ENCODE data around the gene TERB1. TPM values are rescaled to one million over a fixed set of nuclear protein-coding genes. Genes with fewer than 3 reads are reported as not detected.

The TERB1 gene
- total and polyA plus RNA-seq, 2 experiments from 2014 or later: not detected

GRCh38 chr16:66712512-66712911 lies 88.9 kb downstream of the TERB1 start:
- in situ Hi-C loops (cut with MboI): no loop called here
- Histone ChIP-seq H2AFZ (no peak overlapping the region), H3K9ac (no peak overlapping the region)

GRCh38 chr16:66711581-66711980 lies 89.8 kb downstream of the TERB1 start:
- no peak for DNase-seq
- Histone ChIP-seq H3K36me3 (ENCODE audit: low read depth) (no peaks in the 10 kb centered on the region), H3K4me3 (no peak overlapping the region), H3K9me2 (ENCODE audit: insufficient read depth) (no peaks in the 10 kb centered on the region), H3K4me2 (ENCODE audit: unreplicated experiment) (no peak overlapping the region), H3K27me3 (replicated peaks; ENCODE audit: insufficient read depth) (no peaks in the 10 kb centered on the region), H3K9ac (no peak overlapping the region), H3K27ac (no peak overlapping the region), H3K4me1 (ENCODE audit: insufficient read depth) (no peaks in the 10 kb centered on the region), H4K20me1 (ENCODE audit: insufficient read depth) (no peaks in the 10 kb centered on the region), H3K9me3 (ENCODE audit: low read depth) (no peaks in the 10 kb centered on the region), H3K79me2 (ENCODE audit: insufficient read depth) (no peaks in the 10 kb centered on the region), H2AFZ (no peak overlapping the region), H3F3A (ENCODE audit: insufficient read depth) (no peaks in the 10 kb centered on the region)
- in situ Hi-C loops (cut with MboI): no loop called here
- TF ChIP-seq EZH2 (IDR thresholded peaks at IDR 0.05; ENCODE audit: insufficient read depth, poor library complexity, severe bottlenecking): no peak
- TF ChIP-seq EZH2phosphoT487 (IDR thresholded peaks at IDR 0.05; ENCODE audit: insufficient read depth, low read depth): no peak

More at GRCh38 chr16:66712512-66712911, 88.9 kb downstream of the TERB1 start:
- Histone ChIP-seq H3K4me3 (no peak overlapping the region), H3K4me1 (ENCODE audit: insufficient read depth) (peaks cover 4% of the 10 kb centered on the region), H3K4me2 (ENCODE audit: unreplicated experiment) (no peak overlapping the region), H3K27me3 (replicated peaks; ENCODE audit: insufficient read depth) (no peaks in the 10 kb centered on the region), H3F3A (ENCODE audit: insufficient read depth) (peaks cover 4% of the 10 kb centered on the region), H3K79me2 (ENCODE audit: insufficient read depth) (no peaks in the 10 kb centered on the region), H3K9me2 (ENCODE audit: insufficient read depth) (no peaks in the 10 kb centered on the region), H3K27ac (no peak overlapping the region), H3K36me3 (ENCODE audit: low read depth) (no peaks in the 10 kb centered on the region), H4K20me1 (ENCODE audit: insufficient read depth) (no peaks in the 10 kb centered on the region), H3K9me3 (ENCODE audit: low read depth) (no peaks in the 10 kb centered on the region)
- no peak for DNase-seq
- TF ChIP-seq EZH2phosphoT487 (IDR thresholded peaks at IDR 0.05; ENCODE audit: insufficient read depth, low read depth) (no peak), EZH2 (IDR thresholded peaks at IDR 0.05; ENCODE audit: insufficient read depth, poor library complexity, severe bottlenecking) (no peak)

DNA sequence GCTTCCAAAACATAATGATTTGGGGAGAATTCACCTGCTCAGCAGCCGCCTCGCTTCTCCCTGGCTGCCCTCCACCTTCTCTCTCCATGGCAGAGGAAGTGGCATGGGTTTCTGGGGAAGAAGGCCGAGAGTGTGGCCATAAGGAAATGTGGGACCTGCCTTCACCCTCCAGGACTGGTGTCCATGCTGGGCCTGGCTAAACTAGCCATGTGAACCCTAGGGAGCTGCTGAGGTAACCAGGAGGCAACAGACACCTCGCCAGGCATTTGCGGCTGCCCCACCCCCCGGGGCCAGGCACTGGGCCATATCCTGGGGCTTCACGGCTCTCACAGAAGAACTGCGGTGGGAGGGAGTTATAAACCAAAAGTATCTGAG lies 94.9 kb downstream of the TERB1 start:
- Histone ChIP-seq H3K9me2 (ENCODE audit: insufficient read depth) (no peaks in the 10 kb centered on the region), H3K9me3 (ENCODE audit: low read depth) (no peaks in the 10 kb centered on the region), H4K20me1 (ENCODE audit: insufficient read depth) (no peaks in the 10 kb centered on the region), H3K4me3 (no peak overlapping the region), H3K4me2 (ENCODE audit: unreplicated experiment) (no peak overlapping the region), H3F3A (ENCODE audit: insufficient read depth) (0 out of 2 replicates have a peak, but pooled peaks cover 7% of the 10 kb centered on the region), H3K4me1 (ENCODE audit: insufficient read depth) (0 out of 2 replicates have a peak, but pooled peaks cover 5% of the 10 kb centered on the region), H3K27me3 (replicated peaks; ENCODE audit: insufficient read depth) (no peaks in the 10 kb centered on the region), H3K9ac (no peak overlapping the region), H2AFZ (no peak overlapping the region), H3K27ac (no peak overlapping the region), H3K36me3 (ENCODE audit: low read depth) (no peaks in the 10 kb centered on the region), H3K79me2 (ENCODE audit: insufficient read depth) (no peaks in the 10 kb centered on the region)
- 75% methylated on average over 8 of the region's 8 CpGs for WGBS, 2 experiments (ENCODE audit: low coverage in 1 of 2, low lambda C conversion rate in 2 of 2, missing lambda C conversion rate in 2 of 2)
- DNase-seq: no peak
- in situ Hi-C loops (cut with MboI): loop anchor here (10.0 kb wide), 1 partner anchor 92 kb away; no protein-coding TSS in a partner anchor
- TF ChIP-seq EZH2phosphoT487 (IDR thresholded peaks at IDR 0.05; ENCODE audit: insufficient read depth, low read depth) (no peak), EZH2 (IDR thresholded peaks at IDR 0.05; ENCODE audit: insufficient read depth, poor library complexity, severe bottlenecking) (no peak)

DNA sequence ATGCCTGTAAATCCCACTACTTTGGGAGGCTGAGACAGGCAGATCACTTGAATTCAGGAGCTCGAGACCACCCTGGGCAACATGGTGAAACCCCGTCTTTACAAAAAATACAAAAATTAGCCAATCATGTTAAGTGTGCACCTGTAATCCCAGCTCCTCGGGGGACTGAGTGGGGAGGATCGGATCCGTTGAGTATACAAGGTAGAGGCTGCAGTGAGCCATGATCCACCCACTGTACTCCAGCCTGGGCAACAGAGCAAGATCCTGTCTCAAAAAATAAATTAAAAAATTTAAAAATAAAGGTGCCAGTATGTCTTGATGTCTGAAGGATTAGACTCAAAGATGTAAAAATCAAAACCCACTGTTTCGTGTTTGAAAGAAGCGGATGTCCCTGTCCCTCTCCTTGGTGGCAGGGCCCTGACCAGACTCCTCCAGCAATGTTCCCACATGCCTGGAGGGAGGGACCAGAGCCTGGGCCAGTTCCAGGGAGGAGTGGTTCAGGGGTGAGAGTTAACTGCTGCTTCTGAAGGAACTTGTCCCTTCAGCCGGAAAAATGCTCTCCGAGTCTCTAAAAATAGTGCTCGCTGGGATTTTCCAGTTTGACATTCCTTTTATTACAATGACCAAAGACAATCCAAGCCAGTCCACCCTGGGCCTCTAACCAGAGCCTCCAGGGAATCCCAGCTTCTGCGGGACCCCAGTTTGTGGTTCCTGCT lies 95.4 kb downstream of the TERB1 start:
- H3K36me3 ChIP-seq (ENCODE audit: low read depth): no peaks in the 10 kb centered on the region
- no peaks in the 10 kb centered on the region for H3K9me3 ChIP-seq (ENCODE audit: low read depth)
- no peak overlapping the region for H3K4me2 ChIP-seq (ENCODE audit: unreplicated experiment)
- H3K9ac ChIP-seq: no peak overlapping the region
- no peaks in the 10 kb centered on the region for H4K20me1 ChIP-seq (ENCODE audit: insufficient read depth)
- WGBS, 2 experiments (ENCODE audit: low coverage in 1 of 2, low lambda C conversion rate in 2 of 2, missing lambda C conversion rate in 2 of 2): 79 to 80% methylated on average over 11 of the region's 11 CpGs
- H2AFZ ChIP-seq: no peak overlapping the region
- no peaks in the 10 kb centered on the region for H3K79me2 ChIP-seq (ENCODE audit: insufficient read depth)
- in situ Hi-C loops (cut with MboI): loop anchor here (10.0 kb wide), 1 partner anchor 91 kb away; no protein-coding TSS in a partner anchor
- H3K27me3 ChIP-seq (replicated peaks; ENCODE audit: insufficient read depth): no peaks in the 10 kb centered on the region
- H3F3A ChIP-seq (ENCODE audit: insufficient read depth): 0 out of 2 replicates have a peak, but pooled peaks cover 7% of the 10 kb centered on the region
- no peak overlapping the region for H3K4me3 ChIP-seq
- no peaks in the 10 kb centered on the region for H3K9me2 ChIP-seq (ENCODE audit: insufficient read depth)
- TF ChIP-seq EZH2 (IDR thresholded peaks at IDR 0.05; ENCODE audit: insufficient read depth, poor library complexity, severe bottlenecking) (no peak), EZH2phosphoT487 (IDR thresholded peaks at IDR 0.05; ENCODE audit: insufficient read depth, low read depth) (no peak)
- no peak overlapping the region for H3K27ac ChIP-seq
- DNase-seq: no peak
- 0 out of 2 replicates have a peak, but pooled peaks cover 5% of the 10 kb centered on the region for H3K4me1 ChIP-seq (ENCODE audit: insufficient read depth)

Other genes with a start within 250 kb of the TERB1 start
- gene CKLF, start 249.0 kb downstream of the TERB1 start, total RNA-seq (2014; rRNA removed; shearing (Covaris generic)): 64.2 and 130 TPM in 2 replicates
- gene CKLF, start 249.0 kb downstream of the TERB1 start, polyA plus RNA-seq (2016; fragmentation: Nextera tagmentation; extraction: Ambion mirVana): 107 and 108 TPM in 2 replicates
- gene CMTM1, start 235.1 kb downstream of the TERB1 start, total RNA-seq (2014; rRNA removed; shearing (Covaris generic)): 2.1 and 3.1 TPM in 2 replicates
- 6.0 and 6.8 TPM in 2 replicates for gene CMTM1, start 235.1 kb downstream of the TERB1 start, polyA plus RNA-seq (2016; fragmentation: Nextera tagmentation; extraction: Ambion mirVana)
- gene CMTM2, start 222.1 kb downstream of the TERB1 start, total RNA-seq (2014; rRNA removed; shearing (Covaris generic)): not detected in 2 replicates
- gene CMTM2, start 222.1 kb downstream of the TERB1 start, polyA plus RNA-seq (2016; fragmentation: Nextera tagmentation; extraction: Ambion mirVana): not detected in 2 replicates
- 21.9 and 32.6 TPM in 2 replicates for gene CMTM3, start 196.9 kb downstream of the TERB1 start, total RNA-seq (2014; rRNA removed; shearing (Covaris generic))
- 43.9 and 47.0 TPM in 2 replicates for gene CMTM3, start 196.9 kb downstream of the TERB1 start, polyA plus RNA-seq (2016; fragmentation: Nextera tagmentation; extraction: Ambion mirVana)
- 19.5 and 21.1 TPM in 2 replicates for gene CMTM4, start 104.8 kb downstream of the TERB1 start, total RNA-seq (2014; rRNA removed; shearing (Covaris generic))
- 3.2 and 3.5 TPM in 2 replicates for gene CMTM4, start 104.8 kb downstream of the TERB1 start, polyA plus RNA-seq (2016; fragmentation: Nextera tagmentation; extraction: Ambion mirVana)
- 80.6 and 89.2 TPM in 2 replicates for gene DYNC1LI2, start 50.0 kb downstream of the TERB1 start, total RNA-seq (2014; rRNA removed; shearing (Covaris generic))
- gene DYNC1LI2, start 50.0 kb downstream of the TERB1 start, polyA plus RNA-seq (2016; fragmentation: Nextera tagmentation; extraction: Ambion mirVana): 173 TPM in 2 replicates
- gene NAE1, start 29.4 kb upstream of the TERB1 start, total RNA-seq (2014; rRNA removed; shearing (Covaris generic)): 92.5 and 106 TPM in 2 replicates
- 86.3 and 90.1 TPM in 2 replicates for gene NAE1, start 29.4 kb upstream of the TERB1 start, polyA plus RNA-seq (2016; fragmentation: Nextera tagmentation; extraction: Ambion mirVana)
- 0.65 TPM in 1 of 2 replicates, not detected in the other for gene CA7, start 42.8 kb upstream of the TERB1 start, total RNA-seq (2014; rRNA removed; shearing (Covaris generic))
- gene CA7, start 42.8 kb upstream of the TERB1 start, polyA plus RNA-seq (2016; fragmentation: Nextera tagmentation; extraction: Ambion mirVana): not detected in 2 replicates
- 3.9 and 38.2 TPM in 2 replicates for gene PDP2, start 78.9 kb upstream of the TERB1 start, total RNA-seq (2014; rRNA removed; shearing (Covaris generic))
- gene PDP2, start 78.9 kb upstream of the TERB1 start, polyA plus RNA-seq (2016; fragmentation: Nextera tagmentation; extraction: Ambion mirVana): 2.5 and 3.3 TPM in 2 replicates
- gene CDH16, start 117.3 kb upstream of the TERB1 start, total RNA-seq (2014; rRNA removed; shearing (Covaris generic)): not detected in 2 replicates
- not detected in 2 replicates for gene CDH16, start 117.3 kb upstream of the TERB1 start, polyA plus RNA-seq (2016; fragmentation: Nextera tagmentation; extraction: Ambion mirVana)
- gene RRAD, start 124.0 kb upstream of the TERB1 start, total RNA-seq (2014; rRNA removed; shearing (Covaris generic)): 0.22 and 1.1 TPM in 2 replicates
- 0.70 and 0.76 TPM in 2 replicates for gene RRAD, start 124.0 kb upstream of the TERB1 start, polyA plus RNA-seq (2016; fragmentation: Nextera tagmentation; extraction: Ambion mirVana)
- gene CIAO2B, start 132.8 kb upstream of the TERB1 start, total RNA-seq (2014; rRNA removed; shearing (Covaris generic)): 76.1 and 111 TPM in 2 replicates
- 173 and 182 TPM in 2 replicates for gene CIAO2B, start 132.8 kb upstream of the TERB1 start, polyA plus RNA-seq (2016; fragmentation: Nextera tagmentation; extraction: Ambion mirVana)
- gene CES2, start 133.9 kb upstream of the TERB1 start, total RNA-seq (2014; rRNA removed; shearing (Covaris generic)): 32.3 and 46.8 TPM in 2 replicates
- 33.9 and 37.6 TPM in 2 replicates for gene CES2, start 133.9 kb upstream of the TERB1 start, polyA plus RNA-seq (2016; fragmentation: Nextera tagmentation; extraction: Ambion mirVana)
- not detected in 2 replicates for gene CES3, start 159.7 kb upstream of the TERB1 start, total RNA-seq (2014; rRNA removed; shearing (Covaris generic))
- gene CES3, start 159.7 kb upstream of the TERB1 start, polyA plus RNA-seq (2016; fragmentation: Nextera tagmentation; extraction: Ambion mirVana): not detected in 2 replicates
- 4.6 and 5.0 TPM in 2 replicates for gene CES4A, start 187.0 kb upstream of the TERB1 start, total RNA-seq (2014; rRNA removed; shearing (Covaris generic))
- 2.6 and 4.5 TPM in 2 replicates for gene CES4A, start 187.0 kb upstream of the TERB1 start, polyA plus RNA-seq (2016; fragmentation: Nextera tagmentation; extraction: Ambion mirVana)
- 53.3 and 63.2 TPM in 2 replicates for gene CBFB, start 227.6 kb upstream of the TERB1 start, total RNA-seq (2014; rRNA removed; shearing (Covaris generic))
- 52.3 and 56.1 TPM in 2 replicates for gene CBFB, start 227.6 kb upstream of the TERB1 start, polyA plus RNA-seq (2016; fragmentation: Nextera tagmentation; extraction: Ambion mirVana)

Measured in GM23248 (cell line).